Measurements from ENCODE around the gene AKAP7.

- TF ChIP-seq, protein P1, sequence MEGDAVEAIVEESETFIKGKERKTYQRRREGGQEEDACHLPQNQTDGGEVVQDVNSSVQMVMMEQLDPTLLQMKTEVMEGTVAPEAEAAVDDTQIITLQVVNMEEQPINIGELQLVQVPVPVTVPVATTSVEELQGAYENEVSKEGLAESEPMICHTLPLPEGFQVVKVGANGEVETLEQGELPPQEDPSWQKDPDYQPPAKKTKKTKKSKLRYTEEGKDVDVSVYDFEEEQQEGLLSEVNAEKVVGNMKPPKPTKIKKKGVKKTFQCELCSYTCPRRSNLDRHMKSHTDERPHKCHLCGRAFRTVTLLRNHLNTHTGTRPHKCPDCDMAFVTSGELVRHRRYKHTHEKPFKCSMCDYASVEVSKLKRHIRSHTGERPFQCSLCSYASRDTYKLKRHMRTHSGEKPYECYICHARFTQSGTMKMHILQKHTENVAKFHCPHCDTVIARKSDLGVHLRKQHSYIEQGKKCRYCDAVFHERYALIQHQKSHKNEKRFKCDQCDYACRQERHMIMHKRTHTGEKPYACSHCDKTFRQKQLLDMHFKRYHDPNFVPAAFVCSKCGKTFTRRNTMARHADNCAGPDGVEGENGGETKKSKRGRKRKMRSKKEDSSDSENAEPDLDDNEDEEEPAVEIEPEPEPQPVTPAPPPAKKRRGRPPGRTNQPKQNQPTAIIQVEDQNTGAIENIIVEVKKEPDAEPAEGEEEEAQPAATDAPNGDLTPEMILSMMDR (IDR thresholded peaks at IDR 0.05), result no peak
- TF ChIP-seq EZH2 (IDR thresholded peaks at IDR 0.05) (no peak), EZH2phosphoT487 (IDR thresholded peaks at IDR 0.05) (no peak)
Measured at GRCh38 chr6:131222773-131223172, 87.5 kb downstream of the AKAP7 start.
